HG03196 (cell line): ENCODE measurements around the gene WNT16.
A peak's percentile ranks its signal among the peaks of the same experiment; 100 is the strongest.
"Not testable (repeated sequence)": the region's sequence is repeated elsewhere in the genome, so short reads cannot be mapped to it uniquely, and the experiment has no call there.

Experiments
- ATAC-seq: cut with Tn5 transposase; IDR thresholded peaks from one replicate; pipeline ENCODE4 v1.9.1; 2021; ENCODE audit not compliant: unreplicated experiment

The WNT16 gene

DNA sequence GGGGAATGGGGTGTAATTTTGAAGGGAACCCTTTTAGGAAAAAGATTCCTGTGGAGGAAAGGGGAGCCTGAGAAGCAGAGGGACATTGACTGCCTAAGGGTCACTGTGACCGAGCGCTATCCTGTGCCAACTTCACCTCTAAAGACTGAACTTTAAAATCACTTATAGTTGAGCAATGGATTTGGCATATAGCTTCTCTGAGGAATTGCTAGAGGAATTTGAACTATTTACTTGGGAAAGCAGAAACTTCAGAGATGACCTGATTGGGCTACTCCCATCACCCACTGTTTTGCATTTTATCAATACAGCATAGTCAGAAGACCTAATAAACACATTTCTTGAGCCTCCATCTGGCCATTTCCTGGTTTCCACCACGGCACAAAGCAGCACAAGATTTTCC is 23.7 kb upstream of the WNT16 start:
- ATAC-seq: no peak

DNA sequence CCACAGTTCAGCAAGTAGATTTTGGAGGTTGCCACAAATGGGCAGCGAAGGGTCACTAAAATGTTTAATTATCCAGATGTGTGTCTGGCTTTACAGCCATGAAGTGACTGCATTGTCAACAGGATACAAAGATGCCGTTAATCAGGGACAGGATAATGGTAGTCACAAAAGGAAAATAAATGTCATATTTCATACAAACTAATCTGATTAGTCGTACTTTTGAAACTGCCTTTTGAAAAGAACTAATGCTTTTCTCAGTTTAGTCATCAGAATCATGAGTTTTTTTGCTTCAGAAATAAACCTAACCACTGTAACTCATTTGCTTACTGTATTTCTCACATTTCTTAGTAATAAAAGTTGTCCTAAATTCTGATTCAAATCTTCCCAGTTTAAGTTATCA is 22.2 kb upstream of the WNT16 start:
- ATAC-seq: no peak

DNA sequence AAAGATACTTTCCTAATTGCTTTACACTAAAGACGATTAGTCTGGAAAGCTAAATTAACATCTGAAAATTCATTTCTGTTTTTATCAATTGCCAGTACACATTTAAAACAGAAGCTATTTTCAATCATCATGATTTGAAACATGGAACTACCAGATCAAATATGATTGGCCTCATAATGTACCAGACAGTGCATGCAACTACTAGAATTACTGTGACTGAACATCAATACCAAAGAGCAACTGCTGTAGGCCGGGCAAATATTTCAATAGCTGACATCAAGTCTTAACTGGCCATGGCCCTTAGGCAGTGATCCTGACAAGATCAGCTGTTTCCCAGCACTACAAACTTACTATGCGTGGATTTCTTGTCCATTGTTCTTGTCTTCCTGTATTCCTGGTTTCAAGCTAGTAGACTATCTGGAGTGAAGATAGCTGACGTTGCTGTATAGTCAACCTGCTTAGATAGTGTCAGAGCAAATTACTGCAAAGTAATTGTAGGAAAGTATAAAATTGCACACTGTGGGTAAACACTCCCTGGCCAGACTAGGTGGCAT is 21.7 kb upstream of the WNT16 start:
- ATAC-seq: no peak

DNA sequence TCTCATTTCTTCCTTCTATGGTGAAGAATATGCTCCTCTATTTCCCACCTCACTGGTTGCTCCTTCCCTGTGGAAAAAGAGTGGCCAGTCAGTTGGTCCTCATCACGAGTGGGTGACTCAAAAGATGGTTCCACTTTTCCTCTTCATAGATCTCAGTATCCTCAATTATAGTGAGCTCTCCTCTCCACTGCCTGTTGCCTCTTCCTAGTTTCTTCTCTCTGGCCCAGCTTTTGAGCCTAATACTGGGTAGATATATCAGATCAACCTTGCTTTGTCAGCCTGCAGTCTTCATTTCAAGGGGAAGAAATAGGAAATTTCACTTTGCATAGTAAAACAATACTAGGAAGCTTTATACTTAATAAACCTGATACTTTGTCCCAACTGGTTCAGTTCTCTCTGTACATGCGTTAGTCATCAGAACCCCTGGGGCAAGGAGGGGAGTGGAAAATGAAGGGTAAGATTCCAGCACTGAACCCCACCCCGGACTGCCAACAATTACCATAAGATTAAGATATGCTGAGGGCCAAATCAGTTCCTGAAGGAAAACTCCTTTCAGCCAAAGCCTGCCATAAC is 15.5 kb upstream of the WNT16 start:
- ATAC-seq: peak; percentile 4

DNA sequence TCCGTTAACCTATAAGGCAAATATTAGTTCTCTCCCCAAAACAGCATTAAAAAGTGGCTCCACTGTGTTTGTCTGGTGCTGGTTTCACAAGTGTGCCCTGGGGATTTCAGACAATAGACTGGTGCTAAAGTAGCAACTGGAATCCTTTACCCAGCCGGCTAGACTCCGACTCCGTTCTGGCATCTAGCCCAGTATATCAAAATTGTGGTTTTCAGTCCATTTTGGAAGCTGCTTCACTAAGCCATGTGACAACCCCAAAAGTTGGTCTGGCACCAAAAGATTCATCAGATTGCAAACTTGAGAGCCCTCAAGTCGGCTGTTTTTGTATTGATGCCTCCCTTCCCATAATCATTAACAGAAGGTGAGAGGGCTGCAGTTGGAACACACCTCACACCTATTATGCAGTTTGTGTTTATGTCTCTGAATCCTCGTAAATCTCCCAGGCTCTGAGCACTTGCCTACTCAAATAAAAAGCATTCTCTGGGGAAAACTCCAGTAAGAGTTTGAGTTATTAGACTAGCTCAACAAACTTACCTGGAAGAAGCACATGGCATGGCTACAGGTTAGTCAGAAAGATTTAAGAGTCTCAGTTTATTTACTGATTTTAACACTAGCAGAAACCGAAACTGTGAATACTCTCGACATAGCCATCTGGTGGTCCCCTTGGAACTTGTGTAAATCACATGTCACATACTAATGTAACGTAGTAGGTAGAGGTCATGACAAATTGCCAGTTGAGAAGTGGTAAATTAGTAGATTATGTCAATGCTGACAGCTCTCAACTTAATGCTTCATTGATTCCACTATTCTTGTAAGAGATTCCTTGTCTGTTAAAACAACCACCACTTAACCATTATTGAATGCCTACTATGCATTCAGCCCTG is 14.8 kb upstream of the WNT16 start:
- ATAC-seq: peak; percentile 91

DNA sequence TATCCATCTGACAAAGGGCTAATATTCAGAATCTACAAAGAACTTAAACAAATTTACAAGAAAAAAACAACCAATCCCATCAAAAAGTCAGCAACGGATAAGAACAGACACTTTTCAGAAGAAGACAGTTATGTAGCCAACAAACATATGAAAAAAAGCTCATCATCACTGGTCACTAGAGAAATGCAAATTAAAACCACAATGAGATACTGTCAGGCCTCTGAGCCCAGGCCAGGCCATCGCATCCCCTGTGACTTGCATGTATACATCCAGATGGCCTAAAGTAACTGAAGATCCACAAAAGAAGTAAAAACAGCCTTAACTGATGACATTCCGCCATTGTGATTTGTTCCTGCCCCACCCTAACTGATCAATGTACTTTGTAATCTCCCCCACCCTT is 13.6 kb upstream of the WNT16 start:
- ATAC-seq: not testable (repeated sequence)

DNA sequence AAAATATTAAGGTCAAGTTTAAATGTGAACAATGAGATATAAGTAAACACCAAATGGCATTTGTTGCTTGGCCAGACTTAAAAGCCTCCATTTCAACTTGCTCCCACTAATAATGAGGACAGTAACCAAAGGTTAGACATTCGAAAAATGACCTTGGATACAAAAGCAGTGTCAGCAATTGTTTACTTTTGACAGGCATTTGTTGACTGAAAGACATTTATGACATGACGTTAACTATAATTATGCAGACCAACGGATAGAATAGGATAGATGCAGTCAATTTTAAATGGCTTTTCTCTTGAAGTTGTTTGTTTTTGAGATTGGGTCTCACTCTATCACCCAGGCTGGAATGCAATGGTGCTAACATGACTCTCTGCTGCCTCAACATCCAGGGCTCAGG is 6.3 kb upstream of the WNT16 start:
- ATAC-seq: no peak

DNA sequence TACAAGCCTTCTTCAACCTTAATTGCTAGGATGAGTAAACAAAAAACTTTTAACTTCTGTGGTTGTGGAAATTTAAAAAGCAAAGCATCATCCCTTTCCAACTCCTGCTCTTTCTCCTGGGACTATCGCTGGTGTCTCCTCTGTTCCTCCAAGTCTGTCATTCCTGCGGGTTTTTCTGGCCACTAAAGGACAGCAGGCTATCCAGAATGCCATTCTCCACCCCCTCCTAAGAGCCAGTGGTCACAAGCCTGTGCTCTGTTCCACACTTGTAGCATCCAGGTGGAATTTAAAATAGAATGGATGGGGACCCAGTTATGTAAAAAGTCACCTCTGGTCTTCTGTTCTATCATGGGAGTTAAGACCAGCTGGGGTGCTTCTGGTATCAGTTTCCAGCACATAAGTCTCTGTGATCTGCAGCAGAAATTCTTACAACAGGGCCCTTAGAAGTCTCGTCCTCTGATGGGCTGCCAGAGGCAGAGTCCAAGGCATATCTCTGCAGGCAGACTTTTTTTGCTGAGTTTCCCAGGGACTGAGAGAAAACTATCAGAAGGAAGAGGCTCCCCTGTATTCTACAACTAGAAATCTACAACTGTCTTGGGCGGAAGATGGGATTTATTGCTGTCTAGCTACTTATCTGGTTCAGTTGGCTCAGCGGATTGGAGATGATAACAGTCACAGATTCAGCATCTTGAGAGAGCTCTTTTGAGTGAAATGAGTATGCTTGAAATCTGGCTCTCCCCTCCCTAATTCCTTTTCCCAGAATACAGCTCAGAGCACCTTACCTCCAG is 5.1 kb upstream of the WNT16 start:
- no peak for ATAC-seq

DNA sequence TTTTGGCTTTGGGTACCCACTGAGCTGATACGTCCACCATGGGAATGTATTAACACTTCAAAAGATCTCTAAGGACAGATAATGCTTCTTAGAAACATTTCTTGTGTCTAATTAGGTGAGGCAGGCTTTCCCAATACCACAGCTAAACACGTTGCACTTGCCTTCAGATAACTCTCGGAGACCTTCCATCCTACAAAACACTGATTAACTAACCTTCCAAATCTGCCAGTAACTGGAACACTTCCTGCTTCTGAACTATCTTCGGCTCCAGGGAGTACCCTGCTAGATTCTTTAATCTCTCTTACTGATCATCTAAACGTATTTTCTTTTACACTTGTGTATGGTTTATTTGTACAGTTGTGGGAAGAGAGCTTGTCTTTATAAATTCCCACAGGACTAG is 1.1 kb upstream of the WNT16 start:
- no peak for ATAC-seq

DNA sequence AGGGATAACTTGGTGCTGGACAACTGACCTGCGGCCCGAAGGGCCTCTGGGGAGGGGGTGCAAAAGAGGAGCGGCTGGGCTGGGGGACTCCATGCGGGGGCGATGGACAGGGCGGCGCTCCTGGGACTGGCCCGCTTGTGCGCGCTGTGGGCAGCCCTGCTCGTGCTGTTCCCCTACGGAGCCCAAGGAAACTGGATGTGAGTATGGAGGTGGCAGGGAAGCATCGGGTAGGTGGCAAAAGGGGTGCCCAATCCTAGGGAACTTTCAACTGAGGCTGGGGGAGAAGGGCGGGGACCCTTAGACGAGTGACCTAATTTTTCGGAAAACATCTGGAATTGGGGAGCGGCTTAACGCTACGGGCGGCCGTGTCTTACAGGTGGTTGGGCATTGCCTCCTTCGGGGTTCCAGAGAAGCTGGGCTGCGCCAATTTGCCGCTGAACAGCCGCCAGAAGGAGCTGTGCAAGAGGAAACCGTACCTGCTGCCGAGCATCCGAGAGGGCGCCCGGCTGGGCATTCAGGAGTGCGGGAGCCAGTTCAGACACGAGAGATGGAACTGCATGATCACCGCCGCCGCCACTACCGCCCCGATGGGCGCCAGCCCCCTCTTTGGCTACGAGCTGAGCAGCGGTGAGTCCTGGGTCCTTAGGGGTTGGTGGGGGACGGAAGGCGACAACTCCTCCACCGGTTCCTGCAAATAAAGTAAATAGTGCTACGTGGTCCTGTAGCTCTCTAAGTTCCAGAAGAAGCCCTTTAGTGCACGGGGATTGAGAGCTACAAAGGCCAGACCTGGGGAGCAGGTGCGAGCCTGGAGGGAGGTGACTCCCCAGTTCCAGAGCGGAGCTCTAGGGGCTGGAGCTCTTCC is 622 bp downstream of the WNT16 start:
- ATAC-seq: peak; percentile 62

DNA sequence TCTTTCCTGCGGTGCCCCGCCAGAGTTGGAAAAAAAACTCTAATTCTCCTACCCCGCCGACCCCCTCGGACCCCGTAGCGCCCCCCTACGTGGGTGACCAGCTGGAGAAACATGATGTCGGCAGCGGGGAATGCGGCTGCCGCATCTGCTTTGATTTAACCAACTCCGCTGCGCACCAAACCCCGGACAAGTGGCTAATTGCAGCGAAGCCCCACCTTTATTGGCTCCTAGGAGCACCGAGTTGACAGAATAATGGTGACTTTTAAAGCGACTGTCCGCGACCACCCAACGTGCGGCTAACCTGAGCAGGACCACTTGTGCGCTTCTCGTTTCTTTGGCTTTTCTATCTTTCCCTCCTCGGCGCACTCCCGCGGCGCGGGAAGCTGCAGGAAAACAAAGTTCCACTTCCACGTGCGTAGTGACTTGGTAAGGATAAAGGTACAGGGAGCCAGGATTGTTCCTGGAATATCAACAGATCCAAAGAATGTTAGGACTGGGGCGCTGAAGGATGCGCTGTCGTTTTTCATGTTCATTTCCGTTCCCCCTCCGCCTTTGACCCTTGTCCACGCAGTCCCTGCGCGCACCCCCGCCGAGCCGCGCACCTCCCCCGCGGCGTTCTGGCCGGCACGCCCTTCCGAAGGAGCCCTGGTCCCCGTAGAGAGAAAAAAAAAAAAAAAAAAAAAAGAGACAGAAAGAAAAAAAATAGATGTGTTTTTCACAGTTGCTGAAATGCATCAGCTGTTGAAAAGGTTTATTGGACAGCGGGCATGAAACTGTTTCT is 1.4 kb downstream of the WNT16 start:
- peak; percentile 12 for ATAC-seq

DNA sequence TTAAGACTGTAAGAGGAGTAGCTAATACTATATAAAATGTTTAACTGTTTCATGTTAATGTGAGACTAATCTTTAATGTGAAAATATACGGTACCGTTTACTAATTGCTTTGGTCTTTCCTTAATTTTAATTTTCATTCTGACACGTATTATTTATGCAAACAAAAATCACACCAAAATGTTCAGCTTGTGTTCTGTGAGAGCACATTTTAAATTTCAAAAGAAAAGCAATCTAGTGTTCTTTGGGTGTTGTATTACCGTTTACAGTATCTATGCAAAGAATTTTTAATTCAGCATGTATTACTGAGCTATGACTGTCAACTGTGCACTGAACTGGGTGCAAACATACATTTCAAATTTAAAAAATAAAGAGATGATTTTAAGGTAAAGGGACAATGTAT is 2.2 kb downstream of the WNT16 start:
- ATAC-seq: no peak

DNA sequence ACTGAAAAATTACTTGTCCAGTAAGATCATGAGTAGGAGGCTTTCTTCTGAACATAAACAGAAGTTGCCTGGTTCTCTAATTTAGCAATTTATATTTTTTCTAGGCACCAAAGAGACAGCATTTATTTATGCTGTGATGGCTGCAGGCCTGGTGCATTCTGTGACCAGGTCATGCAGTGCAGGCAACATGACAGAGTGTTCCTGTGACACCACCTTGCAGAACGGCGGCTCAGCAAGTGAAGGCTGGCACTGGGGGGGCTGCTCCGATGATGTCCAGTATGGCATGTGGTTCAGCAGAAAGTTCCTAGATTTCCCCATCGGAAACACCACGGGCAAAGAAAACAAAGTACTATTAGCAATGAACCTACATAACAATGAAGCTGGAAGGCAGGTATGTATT is 2.8 kb downstream of the WNT16 start:
- no peak for ATAC-seq

DNA sequence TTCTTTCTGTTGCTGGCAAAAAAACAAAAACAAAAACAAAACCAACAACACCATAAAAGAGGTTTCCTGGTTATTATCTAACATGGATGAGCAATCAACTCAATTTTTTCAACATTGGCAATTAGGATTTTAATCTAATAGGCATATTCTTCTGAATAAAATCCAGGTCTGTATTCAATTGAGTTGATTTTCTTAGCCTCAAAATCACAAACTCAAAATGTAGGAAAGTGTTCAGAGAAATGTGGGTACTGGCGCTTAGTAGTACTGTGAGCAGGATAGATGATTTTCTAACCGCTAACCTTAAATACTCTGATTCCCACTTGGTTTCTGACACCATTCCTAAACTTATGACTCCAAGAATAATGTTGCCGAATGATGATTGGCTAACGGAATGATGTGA is 5.6 kb downstream of the WNT16 start:
- ATAC-seq: no peak

DNA sequence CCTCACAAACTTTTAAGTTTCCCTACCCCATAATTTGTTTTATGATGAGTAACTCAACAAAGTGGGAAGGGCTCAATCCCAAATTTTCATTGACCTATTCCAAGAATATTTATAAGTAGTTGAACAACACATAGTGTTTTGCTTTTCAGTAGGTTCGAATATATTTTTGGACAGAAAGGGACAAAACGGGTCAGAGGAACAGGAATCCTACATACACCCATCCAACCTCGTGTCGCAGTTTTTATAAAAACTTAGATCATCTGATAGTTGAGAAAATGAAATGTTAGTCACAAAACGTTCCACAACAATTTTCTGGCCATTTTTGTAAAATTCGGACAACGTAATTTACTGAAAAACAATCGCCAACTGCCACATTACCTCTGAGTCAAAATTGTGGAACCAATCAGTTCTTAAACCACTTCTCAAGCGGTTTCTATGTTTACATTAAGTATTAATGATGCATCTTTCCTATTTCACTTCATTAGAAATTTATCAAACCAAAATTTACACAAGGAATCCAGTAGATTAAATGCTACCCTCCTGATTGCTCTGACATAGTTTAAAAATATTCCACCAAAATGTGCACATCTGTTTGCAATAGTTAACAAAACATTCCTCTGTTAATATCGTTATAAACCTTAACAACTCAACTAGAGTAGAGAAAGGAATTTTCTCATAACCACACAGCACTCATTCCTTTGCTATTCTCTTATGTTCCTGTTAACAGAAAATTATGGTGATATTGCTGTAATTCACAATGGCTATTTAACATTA is 6.3 kb downstream of the WNT16 start:
- no peak for ATAC-seq

DNA sequence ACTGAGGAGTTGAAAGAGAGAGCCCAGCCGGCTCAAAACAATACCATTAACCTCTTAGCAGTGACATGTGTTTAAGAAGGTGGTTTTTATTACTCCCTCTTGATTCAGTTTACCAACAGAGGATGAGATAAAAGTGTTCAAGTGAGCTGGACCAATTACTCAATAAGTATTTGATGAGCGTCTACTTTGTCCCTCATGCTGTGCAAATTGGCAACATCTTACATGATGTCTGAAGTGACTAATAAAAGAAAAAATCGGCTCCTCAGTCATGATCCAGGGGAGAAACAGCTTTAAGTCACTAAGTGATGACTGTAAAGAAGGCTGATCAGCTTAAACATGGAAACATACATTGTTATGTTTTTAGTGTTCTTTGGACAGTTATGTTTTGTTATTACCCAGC is 7.8 kb downstream of the WNT16 start:
- ATAC-seq: no peak

DNA sequence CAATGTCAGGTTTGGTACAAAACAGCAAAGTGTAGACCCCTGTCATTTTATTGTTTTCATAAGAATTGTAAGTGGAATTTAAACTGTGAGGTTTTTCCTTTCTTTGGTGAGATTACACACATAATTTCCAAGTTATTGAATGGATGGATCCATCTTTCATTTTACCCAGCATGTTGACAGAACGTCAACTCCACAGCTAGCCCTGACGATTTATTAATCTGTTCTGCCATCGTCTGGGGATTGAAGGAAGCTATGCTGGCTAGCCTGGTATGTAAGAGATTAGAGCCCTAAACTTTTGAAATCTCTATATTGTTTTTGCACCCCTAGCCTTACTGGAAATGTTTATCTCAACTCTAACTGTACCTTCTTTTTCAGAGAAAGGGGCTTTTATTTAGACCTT is 8.6 kb downstream of the WNT16 start:
- no peak for ATAC-seq

DNA sequence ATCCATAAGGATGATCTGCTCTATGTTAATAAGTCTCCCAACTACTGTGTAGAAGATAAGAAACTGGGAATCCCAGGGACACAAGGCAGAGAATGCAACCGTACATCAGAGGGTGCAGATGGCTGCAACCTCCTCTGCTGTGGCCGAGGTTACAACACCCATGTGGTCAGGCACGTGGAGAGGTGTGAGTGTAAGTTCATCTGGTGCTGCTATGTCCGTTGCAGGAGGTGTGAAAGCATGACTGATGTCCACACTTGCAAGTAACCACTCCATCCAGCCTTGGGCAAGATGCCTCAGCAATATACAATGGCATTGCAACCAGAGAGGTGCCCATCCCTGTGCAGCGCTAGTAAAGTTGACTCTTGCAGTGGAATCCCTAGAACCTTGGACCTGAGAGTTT is 10.3 kb downstream of the WNT16 start:
- no peak for ATAC-seq

DNA sequence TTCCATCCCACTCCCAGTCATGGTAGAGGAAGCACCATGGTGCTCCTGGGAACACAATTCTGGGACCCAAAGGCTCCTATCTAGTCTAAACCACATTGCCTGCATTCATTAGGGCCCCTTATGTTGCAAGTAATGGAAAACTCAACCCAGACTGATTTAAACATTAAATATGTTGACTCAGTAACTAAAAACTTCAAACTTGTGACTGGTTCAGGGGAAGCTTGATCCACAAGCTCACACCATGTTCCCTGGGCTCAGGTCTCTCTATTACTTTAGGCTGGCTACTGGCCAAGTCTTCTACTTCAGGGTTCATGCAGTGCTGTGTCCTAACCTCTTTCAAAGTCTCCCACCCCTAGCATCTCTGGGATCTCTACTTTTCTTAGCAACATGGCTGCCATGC is 13.1 kb downstream of the WNT16 start:
- no peak for ATAC-seq
